ENCODE data around the gene KCNIP1. TPM values are rescaled to one million over a fixed set of nuclear protein-coding genes. Genes with fewer than 3 reads are reported as not detected.

Gene KCNIP1
- total RNA-seq, 1 experiment from 2014 or later: not detected

- Histone ChIP-seq H4K20me1 (ENCODE audit: insufficient read depth) (no peaks in the 10 kb centered on the region), H3K9ac (ENCODE audit: low read length) (no peak overlapping the region), H3K9me3 (ENCODE audit: control insufficient read depth in 1 of 2, insufficient read depth in 1 of 2, low read depth in 1 of 2, low read length in 2 of 2) (no peaks in the 10 kb centered on the region), H3K79me2 (ENCODE audit: insufficient read depth, low read length) (no peaks in the 10 kb centered on the region), H3K27ac (ENCODE audit: low read depth, low read length) (no peak overlapping the region), H3K36me3 (ENCODE audit: control insufficient read depth in 1 of 2, insufficient read depth in 2 of 2, low read length in 2 of 2) (no peaks in the 10 kb centered on the region), H2AFZ (ENCODE audit: low read depth, low read length, poor library complexity, severe bottlenecking) (no peak overlapping the region), H3K4me2 (ENCODE audit: low read length) (no peak overlapping the region), H3K27me3 (ENCODE audit: insufficient read depth, low read length) (peaks cover 34% of the 10 kb centered on the region), H3K4me1 (ENCODE audit: control insufficient read depth in 1 of 2, insufficient read depth in 2 of 2, low read length in 2 of 2) (no peaks in the 10 kb centered on the region), H3K4me3 (replicated peaks in 1 of 2; ENCODE audit: low read depth in 1 of 2, low read length in 2 of 2) (no peak overlapping the region), H3K9me2 (ENCODE audit: insufficient read depth) (no peaks in the 10 kb centered on the region)
- RAD21 ChIA-PET (ENCODE audit: low non-redundant PET in 1 of 2, low total read pairs in 2 of 2, uncharacterized antibody in 2 of 2, unreplicated experiment in 2 of 2): no interaction called here
- intact Hi-C loops (cut with micrococcal nuclease): no loop called here
- TF ChIP-seq, protein P1, sequence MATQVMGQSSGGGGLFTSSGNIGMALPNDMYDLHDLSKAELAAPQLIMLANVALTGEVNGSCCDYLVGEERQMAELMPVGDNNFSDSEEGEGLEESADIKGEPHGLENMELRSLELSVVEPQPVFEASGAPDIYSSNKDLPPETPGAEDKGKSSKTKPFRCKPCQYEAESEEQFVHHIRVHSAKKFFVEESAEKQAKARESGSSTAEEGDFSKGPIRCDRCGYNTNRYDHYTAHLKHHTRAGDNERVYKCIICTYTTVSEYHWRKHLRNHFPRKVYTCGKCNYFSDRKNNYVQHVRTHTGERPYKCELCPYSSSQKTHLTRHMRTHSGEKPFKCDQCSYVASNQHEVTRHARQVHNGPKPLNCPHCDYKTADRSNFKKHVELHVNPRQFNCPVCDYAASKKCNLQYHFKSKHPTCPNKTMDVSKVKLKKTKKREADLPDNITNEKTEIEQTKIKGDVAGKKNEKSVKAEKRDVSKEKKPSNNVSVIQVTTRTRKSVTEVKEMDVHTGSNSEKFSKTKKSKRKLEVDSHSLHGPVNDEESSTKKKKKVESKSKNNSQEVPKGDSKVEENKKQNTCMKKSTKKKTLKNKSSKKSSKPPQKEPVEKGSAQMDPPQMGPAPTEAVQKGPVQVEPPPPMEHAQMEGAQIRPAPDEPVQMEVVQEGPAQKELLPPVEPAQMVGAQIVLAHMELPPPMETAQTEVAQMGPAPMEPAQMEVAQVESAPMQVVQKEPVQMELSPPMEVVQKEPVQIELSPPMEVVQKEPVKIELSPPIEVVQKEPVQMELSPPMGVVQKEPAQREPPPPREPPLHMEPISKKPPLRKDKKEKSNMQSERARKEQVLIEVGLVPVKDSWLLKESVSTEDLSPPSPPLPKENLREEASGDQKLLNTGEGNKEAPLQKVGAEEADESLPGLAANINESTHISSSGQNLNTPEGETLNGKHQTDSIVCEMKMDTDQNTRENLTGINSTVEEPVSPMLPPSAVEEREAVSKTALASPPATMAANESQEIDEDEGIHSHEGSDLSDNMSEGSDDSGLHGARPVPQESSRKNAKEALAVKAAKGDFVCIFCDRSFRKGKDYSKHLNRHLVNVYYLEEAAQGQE (IDR thresholded peaks at IDR 0.05; ENCODE audit: low read depth): peak; percentile 10
- TF ChIP-seq ZBTB33 (IDR thresholded peaks at IDR 0.05; ENCODE audit: extremely low read depth, insufficient replicate concordance, low read length): no peak
- no peak for TF ChIP-seq RAD21 (IDR thresholded peaks at IDR 0.05; ENCODE audit: low read depth)
- DNase-seq (ENCODE audit: low read depth, low spot score) (no peak), ATAC-seq (no peak)
- no TSS peak for BruUV-seq (replicated peaks)
- POLR2A ChIA-PET: no interaction called here
- CTCF ChIA-PET: no interaction called here
Observed at GRCh38 chr5:170552621-170553115, 48.8 kb downstream of the KCNIP1 start.
